ENCODE results near the gene TBCEL.

TBCEL gene

GRCh38 chr11:121047926-121048325 is 24.0 kb downstream of the TBCEL start:
- no peak overlapping the region for H4K5ac ChIP-seq (ENCODE audit: low read length)
- H3K23ac ChIP-seq (ENCODE audit: low read length): no peak overlapping the region
- H3K4me3 ChIP-seq (ENCODE audit: low read length): no peak overlapping the region
- H2AK5ac ChIP-seq (ENCODE audit: low read length): no peak overlapping the region
- H4K8ac ChIP-seq (ENCODE audit: low read depth, low read length): no peak overlapping the region
- no peaks in the 10 kb centered on the region for H3K4me1 ChIP-seq (ENCODE audit: control insufficient read depth, low read depth, low read length)
- H2BK5ac ChIP-seq (ENCODE audit: low read length): no peak overlapping the region
- H3K18ac ChIP-seq (ENCODE audit: low read length): no peak overlapping the region
- H3K56ac ChIP-seq (ENCODE audit: low read length): no peak overlapping the region
- no peak overlapping the region for H3K4ac ChIP-seq (ENCODE audit: low read depth, low read length)
- no peaks in the 10 kb centered on the region for H3K36me3 ChIP-seq (ENCODE audit: control insufficient read depth, insufficient read depth, low read length)
- no peak overlapping the region for H3K9ac ChIP-seq (ENCODE audit: low read length)
- H3K27me3 ChIP-seq (ENCODE audit: insufficient read depth, low read length, poor library complexity): no peaks in the 10 kb centered on the region
- H2BK15ac ChIP-seq (replicated peaks; ENCODE audit: low read depth): no peak overlapping the region
- H3K79me2 ChIP-seq (ENCODE audit: control insufficient read depth, insufficient read depth, low read length): no peaks in the 10 kb centered on the region
- no peak overlapping the region for H3K27ac ChIP-seq (ENCODE audit: low read depth, low read length)
- WGBS (ENCODE audit: extremely low coverage, insufficient coverage, low lambda C conversion rate): no CpG with 5 or more reads among the region's 1 CpG
- H3K4me2 ChIP-seq (ENCODE audit: low read length): no peak overlapping the region
- no peak overlapping the region for H2BK120ac ChIP-seq (ENCODE audit: low read depth, low read length)
- H3K79me1 ChIP-seq (ENCODE audit: low read length): no peaks in the 10 kb centered on the region
- DNase-seq: no peak

GRCh38 chr11:121048464-121049233 is 24.7 kb downstream of the TBCEL start:
- Histone ChIP-seq H4K8ac (ENCODE audit: low read depth, low read length) (no peak overlapping the region), H2BK15ac (replicated peaks; ENCODE audit: low read depth) (no peak overlapping the region), H3K79me1 (ENCODE audit: low read length) (no peaks in the 10 kb centered on the region), H3K27me3 (ENCODE audit: insufficient read depth, low read length, poor library complexity) (no peaks in the 10 kb centered on the region), H3K36me3 (ENCODE audit: control insufficient read depth, insufficient read depth, low read length) (no peaks in the 10 kb centered on the region), H4K5ac (ENCODE audit: low read length) (no peak overlapping the region), H3K79me2 (ENCODE audit: control insufficient read depth, insufficient read depth, low read length) (no peaks in the 10 kb centered on the region), H2BK120ac (ENCODE audit: low read depth, low read length) (no peak overlapping the region), H3K27ac (ENCODE audit: low read depth, low read length) (no peak overlapping the region), H3K56ac (ENCODE audit: low read length) (no peak overlapping the region), H3K23ac (ENCODE audit: low read length) (no peak overlapping the region), H3K4me2 (ENCODE audit: low read length) (no peak overlapping the region), H3K4ac (ENCODE audit: low read depth, low read length) (no peak overlapping the region), H3K4me1 (ENCODE audit: control insufficient read depth, low read depth, low read length) (peaks cover 2% of the 10 kb centered on the region), H3K18ac (ENCODE audit: low read length) (no peak overlapping the region), H3K4me3 (ENCODE audit: low read length) (no peak overlapping the region), H2BK5ac (ENCODE audit: low read length) (no peak overlapping the region), H3K9ac (ENCODE audit: low read length) (no peak overlapping the region), H2AK5ac (ENCODE audit: low read length) (no peak overlapping the region)
- no CpG with 5 or more reads among the region's 3 CpGs for WGBS (ENCODE audit: extremely low coverage, insufficient coverage, low lambda C conversion rate)
- peak; percentile 20 for DNase-seq

- H2BK120ac ChIP-seq (ENCODE audit: low read depth, low read length): no peak overlapping the region
- peaks cover 2% of the 10 kb centered on the region for H3K36me3 ChIP-seq (ENCODE audit: control insufficient read depth, insufficient read depth, low read length)
- no peaks in the 10 kb centered on the region for H3K79me2 ChIP-seq (ENCODE audit: control insufficient read depth, insufficient read depth, low read length)
- H3K18ac ChIP-seq (ENCODE audit: low read length): peak overlapping the region; percentile 22
- H2AK5ac ChIP-seq (ENCODE audit: low read length): no peak overlapping the region
- H4K8ac ChIP-seq (ENCODE audit: low read depth, low read length): no peak overlapping the region
- WGBS (ENCODE audit: extremely low coverage, insufficient coverage, low lambda C conversion rate): no CpG with 5 or more reads among the region's 4 CpGs
- H3K4me1 ChIP-seq (ENCODE audit: control insufficient read depth, low read depth, low read length): peaks cover 3% of the 10 kb centered on the region
- no peak overlapping the region for H3K4me3 ChIP-seq (ENCODE audit: low read length)
- no peak overlapping the region for H2BK15ac ChIP-seq (replicated peaks; ENCODE audit: low read depth)
- no peak overlapping the region for H3K4ac ChIP-seq (ENCODE audit: low read depth, low read length)
- no peak overlapping the region for H3K23ac ChIP-seq (ENCODE audit: low read length)
- H3K79me1 ChIP-seq (ENCODE audit: low read length): no peaks in the 10 kb centered on the region
- DNase-seq: no peak
- H2BK5ac ChIP-seq (ENCODE audit: low read length): peak overlapping the region; percentile 48
- H3K4me2 ChIP-seq (ENCODE audit: low read length): no peak overlapping the region
- peak overlapping the region; percentile 81 for H3K27ac ChIP-seq (ENCODE audit: low read depth, low read length)
- H4K5ac ChIP-seq (ENCODE audit: low read length): no peak overlapping the region
- H3K56ac ChIP-seq (ENCODE audit: low read length): no peak overlapping the region
- no peaks in the 10 kb centered on the region for H3K27me3 ChIP-seq (ENCODE audit: insufficient read depth, low read length, poor library complexity)
- H3K9ac ChIP-seq (ENCODE audit: low read length): peak overlapping the region; percentile 18
Measured at GRCh38 chr11:121053244-121053643, 29.3 kb downstream of the TBCEL start.

- Histone ChIP-seq H3K23ac (ENCODE audit: low read length) (no peak overlapping the region), H3K79me2 (ENCODE audit: control insufficient read depth, insufficient read depth, low read length) (no peaks in the 10 kb centered on the region), H3K27ac (ENCODE audit: low read depth, low read length) (no peak overlapping the region), H3K4ac (ENCODE audit: low read depth, low read length) (no peak overlapping the region), H3K36me3 (ENCODE audit: control insufficient read depth, insufficient read depth, low read length) (peaks cover 2% of the 10 kb centered on the region), H3K56ac (ENCODE audit: low read length) (no peak overlapping the region), H4K8ac (ENCODE audit: low read depth, low read length) (no peak overlapping the region), H4K5ac (ENCODE audit: low read length) (no peak overlapping the region), H2BK5ac (ENCODE audit: low read length) (no peak overlapping the region), H3K4me1 (ENCODE audit: control insufficient read depth, low read depth, low read length) (peaks cover 3% of the 10 kb centered on the region), H3K4me3 (ENCODE audit: low read length) (no peak overlapping the region), H2BK15ac (replicated peaks; ENCODE audit: low read depth) (no peak overlapping the region), H3K18ac (ENCODE audit: low read length) (no peak overlapping the region), H3K27me3 (ENCODE audit: insufficient read depth, low read length, poor library complexity) (no peaks in the 10 kb centered on the region), H3K9ac (ENCODE audit: low read length) (no peak overlapping the region), H3K79me1 (ENCODE audit: low read length) (no peaks in the 10 kb centered on the region), H2AK5ac (ENCODE audit: low read length) (no peak overlapping the region), H2BK120ac (ENCODE audit: low read depth, low read length) (no peak overlapping the region), H3K4me2 (ENCODE audit: low read length) (no peak overlapping the region)
- WGBS (ENCODE audit: extremely low coverage, insufficient coverage, low lambda C conversion rate): no CpG with 5 or more reads among the region's 2 CpGs
- peak; percentile 2 for DNase-seq
Measured at GRCh38 chr11:121054266-121054665, 30.4 kb downstream of the TBCEL start.

GRCh38 chr11:121055076-121055475 is 31.2 kb downstream of the TBCEL start:
- Histone ChIP-seq H2BK15ac (replicated peaks; ENCODE audit: low read depth) (no peak overlapping the region), H2BK120ac (ENCODE audit: low read depth, low read length) (no peak overlapping the region), H3K79me1 (ENCODE audit: low read length) (no peaks in the 10 kb centered on the region), H3K27ac (ENCODE audit: low read depth, low read length) (no peak overlapping the region), H3K18ac (ENCODE audit: low read length) (no peak overlapping the region), H3K4me3 (ENCODE audit: low read length) (no peak overlapping the region), H2BK5ac (ENCODE audit: low read length) (no peak overlapping the region), H3K4ac (ENCODE audit: low read depth, low read length) (no peak overlapping the region), H3K4me1 (ENCODE audit: control insufficient read depth, low read depth, low read length) (peaks cover 3% of the 10 kb centered on the region), H4K8ac (ENCODE audit: low read depth, low read length) (no peak overlapping the region), H3K56ac (ENCODE audit: low read length) (no peak overlapping the region), H3K36me3 (ENCODE audit: control insufficient read depth, insufficient read depth, low read length) (peaks cover 2% of the 10 kb centered on the region), H4K5ac (ENCODE audit: low read length) (no peak overlapping the region), H3K4me2 (ENCODE audit: low read length) (no peak overlapping the region), H2AK5ac (ENCODE audit: low read length) (no peak overlapping the region), H3K27me3 (ENCODE audit: insufficient read depth, low read length, poor library complexity) (no peaks in the 10 kb centered on the region), H3K23ac (ENCODE audit: low read length) (no peak overlapping the region), H3K9ac (ENCODE audit: low read length) (no peak overlapping the region), H3K79me2 (ENCODE audit: control insufficient read depth, insufficient read depth, low read length) (no peaks in the 10 kb centered on the region)
- no CpG with 5 or more reads among the region's 3 CpGs for WGBS (ENCODE audit: extremely low coverage, insufficient coverage, low lambda C conversion rate)
- no peak for DNase-seq

DNA sequence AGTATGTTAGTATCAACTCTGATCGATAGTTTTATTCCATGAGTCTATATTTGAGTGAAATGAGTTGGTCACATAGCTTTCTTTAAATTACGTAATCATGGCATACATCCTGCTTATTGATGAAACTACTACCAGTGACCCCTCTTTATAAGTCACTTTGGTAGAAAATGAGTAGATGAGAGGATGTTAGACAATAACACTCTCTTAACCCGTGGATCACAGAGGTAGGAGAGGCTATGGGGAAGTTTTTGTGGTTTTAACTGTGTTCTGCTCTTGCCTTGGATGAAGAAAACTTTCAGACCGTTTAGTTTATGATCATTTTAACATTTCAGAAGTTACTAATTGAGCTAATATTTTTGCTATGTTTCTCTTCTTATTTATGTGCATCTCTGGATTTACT is 34.0 kb downstream of the TBCEL start:
- H3K23ac ChIP-seq (ENCODE audit: low read length): no peak overlapping the region
- no CpG with 5 or more reads among the region's 4 CpGs for WGBS (ENCODE audit: extremely low coverage, insufficient coverage, low lambda C conversion rate)
- peaks cover 3% of the 10 kb centered on the region for H3K4me1 ChIP-seq (ENCODE audit: control insufficient read depth, low read depth, low read length)
- H3K4me2 ChIP-seq (ENCODE audit: low read length): no peak overlapping the region
- no peaks in the 10 kb centered on the region for H3K79me1 ChIP-seq (ENCODE audit: low read length)
- no peak overlapping the region for H3K4me3 ChIP-seq (ENCODE audit: low read length)
- no peak overlapping the region for H2AK5ac ChIP-seq (ENCODE audit: low read length)
- no peak overlapping the region for H3K18ac ChIP-seq (ENCODE audit: low read length)
- DNase-seq: no peak
- no peak overlapping the region for H2BK120ac ChIP-seq (ENCODE audit: low read depth, low read length)
- H4K8ac ChIP-seq (ENCODE audit: low read depth, low read length): no peak overlapping the region
- no peak overlapping the region for H4K5ac ChIP-seq (ENCODE audit: low read length)
- no peak overlapping the region for H2BK5ac ChIP-seq (ENCODE audit: low read length)
- peaks cover 2% of the 10 kb centered on the region for H3K36me3 ChIP-seq (ENCODE audit: control insufficient read depth, insufficient read depth, low read length)
- H3K56ac ChIP-seq (ENCODE audit: low read length): no peak overlapping the region
- no peak overlapping the region for H3K9ac ChIP-seq (ENCODE audit: low read length)
- no peak overlapping the region for H3K27ac ChIP-seq (ENCODE audit: low read depth, low read length)
- H3K79me2 ChIP-seq (ENCODE audit: control insufficient read depth, insufficient read depth, low read length): no peaks in the 10 kb centered on the region
- H3K4ac ChIP-seq (ENCODE audit: low read depth, low read length): no peak overlapping the region
- no peak overlapping the region for H2BK15ac ChIP-seq (replicated peaks; ENCODE audit: low read depth)
- no peaks in the 10 kb centered on the region for H3K27me3 ChIP-seq (ENCODE audit: insufficient read depth, low read length, poor library complexity)
